GM04503 (cell line): ENCODE data around the gene NNT.
"Not testable (repeated sequence)": the region's sequence is repeated elsewhere in the genome, so short reads cannot be mapped to it uniquely, and the experiment has no call there.

ENCODE experiments used
- DNase-seq: peaks from one replicate; pipeline ENCODE4 v3.0.0-alpha.2; 2012; ENCODE audit warnings: low read depth

NNT gene

GRCh38 chr5:43712081-43712480 lies 109.1 kb downstream of the NNT start:
- DNase-seq: no peak

GRCh38 chr5:43719783-43720182 lies 116.8 kb downstream of the NNT start:
- not testable (repeated sequence) for DNase-seq

GRCh38 chr5:43728581-43728980 lies 125.6 kb downstream of the NNT start:
- no peak for DNase-seq

GRCh38 chr5:43729846-43730478 lies 127.0 kb downstream of the NNT start:
- DNase-seq: no peak

GRCh38 chr5:43730832-43731342 lies 127.9 kb downstream of the NNT start:
- no peak for DNase-seq

GRCh38 chr5:43731573-43731972 lies 128.6 kb downstream of the NNT start:
- DNase-seq: no peak

- DNase-seq: not testable (repeated sequence)
These were observed 143.1 kb downstream of the NNT start for GRCh38 chr5:43745923-43746548.

- no peak for DNase-seq
These were observed 147.8 kb downstream of the NNT start for GRCh38 chr5:43750809-43751208.

- DNase-seq: no peak
These were observed 150.1 kb downstream of the NNT start for GRCh38 chr5:43753069-43753468.
